GM12874 (cell line): ENCODE results near the gene FASTK.

ENCODE experiments used
- CTCF ChIP-seq: IDR thresholded peaks from 2 replicates; pipeline ENCODE4 v1.5.1; 2011; ENCODE audit warnings: low read depth, mild to moderate bottlenecking, control low read depth, low read length, moderate library complexity; ENCODE audit not compliant: insufficient read depth

The FASTK gene

GRCh38 chr7:151033864-151034249 is 46.8 kb downstream of the FASTK start:
- no peak for TF ChIP-seq CTCF

- no peak for TF ChIP-seq CTCF
These were observed 47.4 kb downstream of the FASTK start for GRCh38 chr7:151032936-151033863.

- TF ChIP-seq CTCF, result no peak
These were observed 49.6 kb downstream of the FASTK start for GRCh38 chr7:151031011-151031410.

- TF ChIP-seq CTCF, result no peak
These were observed 51.6 kb downstream of the FASTK start for GRCh38 chr7:151028948-151029501.

GRCh38 chr7:151028131-151028947 is 52.3 kb downstream of the FASTK start, which contains the start of gene ABCB8:
Gene ABCB8, plus strand, starts transcription at chr7:151028450. Its CDS starts 66 bp downstream, at chr7:151028516.
- peak; percentile 40 for TF ChIP-seq CTCF
